NCI-H748 (cell line): ENCODE results near the gene PRDX2.
A peak's percentile ranks its signal among the peaks of the same experiment; 100 is the strongest.

ENCODE experiments used
- DNase-seq: peaks from one replicate; lab custom pipeline; 2025; ENCODE audit not compliant: unreplicated experiment; lab: John Stamatoyannopoulos, UW

Gene PRDX2

DNA sequence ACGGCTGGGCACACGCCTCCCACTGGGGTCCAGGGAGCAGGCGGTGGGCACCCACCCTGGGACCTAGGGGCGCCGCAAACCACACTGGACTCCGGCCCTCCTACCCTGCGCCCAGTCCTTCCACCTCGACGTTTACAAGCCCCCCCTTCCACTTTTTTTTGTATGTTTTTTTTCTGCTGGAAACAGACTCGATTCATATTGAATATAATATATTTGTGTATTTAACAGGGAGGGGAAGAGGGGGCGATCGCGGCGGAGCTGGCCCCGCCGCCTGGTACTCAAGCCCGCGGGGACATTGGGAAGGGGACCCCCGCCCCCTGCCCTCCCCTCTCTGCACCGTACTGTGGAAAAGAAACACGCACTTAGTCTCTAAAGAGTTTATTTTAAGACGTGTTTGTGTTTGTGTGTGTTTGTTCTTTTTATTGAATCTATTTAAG, 8.7 kb downstream of the PRDX2 start:
- DNase-seq, result no peak

DNA sequence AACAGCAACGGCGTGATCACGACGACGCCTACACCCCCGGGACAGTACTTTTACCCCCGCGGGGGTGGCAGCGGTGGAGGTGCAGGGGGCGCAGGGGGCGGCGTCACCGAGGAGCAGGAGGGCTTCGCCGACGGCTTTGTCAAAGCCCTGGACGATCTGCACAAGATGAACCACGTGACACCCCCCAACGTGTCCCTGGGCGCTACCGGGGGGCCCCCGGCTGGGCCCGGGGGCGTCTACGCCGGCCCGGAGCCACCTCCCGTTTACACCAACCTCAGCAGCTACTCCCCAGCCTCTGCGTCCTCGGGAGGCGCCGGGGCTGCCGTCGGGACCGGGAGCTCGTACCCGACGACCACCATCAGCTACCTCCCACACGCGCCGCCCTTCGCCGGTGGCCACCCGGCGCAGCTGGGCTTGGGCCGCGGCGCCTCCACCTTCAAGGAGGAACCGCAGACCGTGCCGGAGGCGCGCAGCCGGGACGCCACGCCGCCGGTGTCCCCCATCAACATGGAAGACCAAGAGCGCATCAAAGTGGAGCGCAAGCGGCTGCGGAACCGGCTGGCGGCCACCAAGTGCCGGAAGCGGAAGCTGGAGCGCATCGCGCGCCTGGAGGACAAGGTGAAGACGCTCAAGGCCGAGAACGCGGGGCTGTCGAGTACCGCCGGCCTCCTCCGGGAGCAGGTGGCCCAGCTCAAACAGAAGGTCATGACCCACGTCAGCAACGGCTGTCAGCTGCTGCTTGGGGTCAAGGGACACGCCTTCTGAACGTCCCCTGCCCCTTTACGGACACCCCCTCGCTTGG, 9.3 kb downstream of the PRDX2 start:
- DNase-seq, result peak; percentile 84

DNA sequence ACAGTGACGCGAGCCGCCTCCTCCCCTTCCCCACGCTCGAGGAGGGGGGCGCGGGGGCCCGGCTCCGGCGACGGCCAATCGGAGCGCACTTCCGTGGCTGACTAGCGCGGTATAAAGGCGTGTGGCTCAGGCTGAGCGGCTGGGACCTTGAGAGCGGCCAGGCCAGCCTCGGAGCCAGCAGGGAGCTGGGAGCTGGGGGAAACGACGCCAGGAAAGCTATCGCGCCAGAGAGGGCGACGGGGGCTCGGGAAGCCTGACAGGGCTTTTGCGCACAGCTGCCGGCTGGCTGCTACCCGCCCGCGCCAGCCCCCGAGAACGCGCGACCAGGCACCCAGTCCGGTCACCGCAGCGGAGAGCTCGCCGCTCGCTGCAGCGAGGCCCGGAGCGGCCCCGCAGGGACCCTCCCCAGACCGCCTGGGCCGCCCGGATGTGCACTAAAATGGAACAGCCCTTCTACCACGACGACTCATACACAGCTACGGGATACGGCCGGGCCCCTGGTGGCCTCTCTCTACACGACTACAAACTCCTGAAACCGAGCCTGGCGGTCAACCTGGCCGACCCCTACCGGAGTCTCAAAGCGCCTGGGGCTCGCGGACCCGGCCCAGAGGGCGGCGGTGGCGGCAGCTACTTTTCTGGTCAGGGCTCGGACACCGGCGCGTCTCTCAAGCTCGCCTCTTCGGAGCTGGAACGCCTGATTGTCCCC, 10.1 kb downstream of the PRDX2 start, which contains the start of gene JUNB:
TSS of gene JUNB (plus strand) at position 142 of the 706 bp plus-strand sequence. CDS start at position 428, 286 bp downstream.
- DNase-seq, result peak; percentile 92

DNA sequence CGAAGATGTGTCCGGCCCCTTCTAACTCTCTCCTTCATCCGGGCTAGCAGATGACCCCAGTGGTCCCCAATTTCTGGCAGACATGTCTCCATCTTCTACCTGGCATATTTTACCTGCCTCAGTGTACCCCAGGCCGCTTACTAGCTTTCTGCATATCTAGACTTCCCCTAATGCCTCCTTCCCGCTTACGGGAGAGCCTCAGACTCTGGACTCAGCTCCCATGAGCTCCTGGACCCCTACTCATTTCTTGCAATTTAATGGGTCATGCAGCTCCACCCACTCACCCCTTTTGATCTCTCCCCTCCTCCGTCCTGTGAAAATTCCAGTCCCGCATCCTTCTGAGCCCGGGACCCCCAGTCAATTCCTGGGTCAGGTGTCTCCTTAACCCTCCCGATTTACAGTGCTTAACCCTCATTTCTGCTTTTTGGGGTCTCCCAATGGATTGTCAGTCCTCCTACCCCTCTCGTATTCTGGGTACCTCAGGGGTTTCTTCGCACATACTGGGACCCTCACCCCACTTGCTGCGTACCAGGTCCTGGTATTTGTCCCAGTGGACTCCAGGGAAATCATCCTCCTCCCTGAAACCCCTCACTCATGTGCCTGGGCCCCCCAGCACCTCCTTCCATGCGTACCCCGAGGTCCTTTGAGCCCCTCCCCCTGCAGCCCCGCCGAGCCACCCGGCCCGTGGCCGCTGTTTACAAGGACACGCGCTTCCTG, 10.8 kb downstream of the PRDX2 start:
- no peak for DNase-seq

DNA sequence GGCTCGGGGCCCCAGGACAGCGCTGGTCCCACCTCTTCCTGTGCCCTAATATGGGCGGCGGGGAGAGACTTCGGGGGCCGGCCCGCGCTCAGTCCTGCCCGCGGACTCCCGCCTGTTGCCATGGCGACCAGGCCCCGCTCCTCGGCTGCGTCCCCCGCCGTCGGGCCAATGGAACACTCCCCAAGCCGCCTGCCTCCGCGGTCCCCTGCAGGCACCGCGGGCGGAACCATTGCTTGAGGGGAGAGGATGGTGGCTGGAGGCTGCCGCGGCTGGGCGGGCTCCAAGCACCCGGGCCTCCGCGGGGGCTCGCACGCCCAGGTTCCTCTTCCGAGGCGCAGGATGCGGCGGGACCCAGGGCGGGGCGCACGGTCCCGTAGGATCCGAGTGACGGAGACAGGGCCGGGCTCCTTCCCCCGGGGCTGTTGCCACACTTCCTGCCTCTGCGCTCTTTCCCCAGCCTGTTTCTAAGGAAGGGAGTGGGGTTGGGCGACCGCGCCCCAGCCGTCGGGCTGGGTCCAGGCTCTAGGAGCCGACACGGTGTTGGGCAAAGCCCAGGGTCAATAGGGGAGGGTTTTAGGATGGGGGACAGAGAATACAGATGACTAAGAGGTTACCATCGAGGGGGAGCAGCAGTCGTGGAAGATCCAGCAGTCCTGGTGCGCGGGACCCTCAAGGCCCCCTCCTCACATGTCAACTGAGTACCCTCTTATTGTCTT, 11.5 kb downstream of the PRDX2 start:
- DNase-seq, result peak; percentile 95

DNA sequence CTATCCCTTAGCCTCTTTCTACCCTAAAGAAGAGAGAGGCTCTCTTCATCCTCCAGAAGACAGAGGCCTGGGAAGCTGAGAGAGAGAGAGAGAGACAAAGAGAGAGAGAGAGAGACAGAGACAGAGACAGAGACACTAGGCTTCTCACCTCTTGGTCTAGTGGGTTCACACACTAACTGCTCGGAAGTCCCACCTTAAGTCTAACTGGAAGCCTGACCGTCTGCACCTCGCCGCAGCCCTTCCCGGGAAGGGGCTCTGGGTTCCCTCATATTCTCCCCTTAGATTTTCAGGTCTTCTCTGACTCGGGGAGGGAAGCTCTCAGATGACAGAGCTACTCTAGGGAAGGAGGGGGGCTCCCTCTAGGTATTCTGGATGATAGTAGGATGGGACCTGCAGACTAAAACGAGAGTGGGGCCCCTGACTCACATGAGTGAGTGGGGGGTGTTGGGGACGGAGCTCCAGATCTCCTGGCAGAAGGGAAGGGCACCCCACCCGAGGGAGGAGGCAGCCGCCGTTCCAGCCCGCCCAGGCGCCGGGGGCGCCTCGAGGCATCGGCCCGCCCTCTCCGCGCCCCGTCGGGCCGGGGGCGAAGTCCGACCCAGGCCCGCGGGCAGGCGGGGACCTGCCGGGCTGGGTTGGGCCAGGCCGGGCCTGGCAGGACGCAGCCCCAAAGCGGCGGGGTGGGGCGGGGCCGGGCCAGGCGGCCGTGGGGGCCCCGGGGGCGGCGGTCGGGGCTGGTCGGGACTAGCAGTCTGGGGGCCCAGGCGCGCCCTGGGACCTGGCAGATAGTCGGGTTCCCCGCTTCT, 12.3 kb downstream of the PRDX2 start:
- peak; percentile 42 for DNase-seq

DNA sequence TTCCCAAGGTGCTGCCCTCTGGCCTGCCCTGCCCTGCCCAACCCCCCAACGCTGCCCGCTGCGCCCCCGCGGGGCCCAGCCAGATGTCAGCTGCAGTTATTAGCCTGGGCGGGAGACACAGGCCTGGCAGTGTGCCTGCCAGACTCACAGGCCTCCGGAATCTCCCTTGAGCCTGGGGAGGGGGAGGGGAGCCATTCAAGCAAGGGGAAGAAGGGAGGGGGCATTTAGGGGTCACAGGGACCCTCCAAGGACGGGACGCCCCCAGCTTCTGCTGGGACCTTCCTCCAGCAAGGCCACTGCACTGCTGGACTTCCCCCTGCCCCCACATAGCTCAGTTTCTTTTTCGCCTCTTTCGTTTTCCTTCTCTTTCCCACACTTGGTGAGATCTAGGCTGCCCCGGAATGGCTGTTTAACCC, 12.9 kb downstream of the PRDX2 start:
- peak; percentile 8 for DNase-seq

DNA sequence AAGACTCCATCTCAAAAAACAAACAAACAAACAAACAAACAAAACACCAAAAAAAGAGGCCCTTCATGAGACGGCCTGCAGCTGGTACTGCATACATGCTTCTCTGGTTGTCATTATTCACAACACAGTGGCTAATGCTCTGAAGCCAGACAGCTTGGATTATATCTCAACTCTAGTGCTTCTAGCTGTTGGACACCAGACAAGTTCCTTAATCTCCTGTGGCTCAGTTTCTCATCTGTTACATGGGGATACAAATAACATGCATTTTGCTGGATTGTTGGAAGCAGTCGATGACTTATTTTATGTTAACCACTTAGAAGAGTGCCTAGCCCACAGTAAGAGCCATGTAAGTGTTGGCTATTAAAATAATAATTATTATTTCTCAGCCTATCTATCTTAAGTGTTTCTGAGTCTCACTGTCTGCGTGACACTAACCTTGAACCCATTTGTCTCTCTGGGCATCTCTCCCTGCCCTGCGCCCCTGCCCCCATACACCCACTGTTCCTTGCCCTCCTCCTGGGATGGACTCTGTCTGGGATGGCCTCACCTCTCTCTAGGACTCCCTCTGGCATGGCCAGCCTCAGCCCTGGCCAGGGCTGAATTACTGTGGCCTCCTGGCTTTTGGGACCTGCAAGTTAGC, 13.4 kb downstream of the PRDX2 start:
- DNase-seq, result no peak

DNA sequence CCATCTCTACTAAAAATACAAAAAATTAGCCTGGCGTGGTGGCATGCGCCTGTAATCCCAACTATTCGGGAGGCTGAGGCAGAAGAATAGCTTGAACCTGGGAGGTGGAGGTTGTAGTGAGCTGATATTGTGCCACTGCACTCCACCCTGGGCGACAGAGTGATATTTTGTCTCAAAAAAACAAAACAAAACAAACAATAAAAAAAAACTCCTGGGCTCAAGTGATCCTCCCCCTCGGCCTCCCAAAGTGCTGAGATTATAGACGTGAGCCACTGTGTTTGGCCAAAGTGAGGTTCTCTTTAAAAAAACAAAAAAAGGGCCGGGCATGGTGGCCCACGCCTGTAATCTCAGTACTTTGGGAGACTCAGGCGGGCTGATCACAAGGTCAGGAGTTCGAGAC, 14.1 kb downstream of the PRDX2 start:
- DNase-seq, result no peak

DNA sequence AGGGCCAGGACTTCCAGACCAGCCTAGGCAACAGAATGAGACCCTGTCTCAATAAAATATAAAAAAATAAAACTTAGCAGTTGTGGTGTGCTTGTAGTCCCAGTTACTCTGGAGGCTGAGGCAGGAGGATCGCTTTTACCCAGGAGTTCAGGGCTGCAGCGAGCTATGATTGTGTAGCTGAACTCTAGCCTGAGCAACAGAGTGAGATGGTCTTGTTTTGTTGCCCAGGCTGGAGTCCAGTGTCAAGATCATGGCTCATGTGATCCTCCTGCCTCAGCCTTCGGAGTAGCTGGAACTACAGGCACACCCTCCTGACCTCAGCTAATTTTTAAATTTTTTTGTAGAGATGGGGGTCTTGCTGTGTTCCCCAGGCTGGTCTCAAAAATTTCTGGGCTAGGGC, 14.6 kb downstream of the PRDX2 start:
- no peak for DNase-seq

DNA sequence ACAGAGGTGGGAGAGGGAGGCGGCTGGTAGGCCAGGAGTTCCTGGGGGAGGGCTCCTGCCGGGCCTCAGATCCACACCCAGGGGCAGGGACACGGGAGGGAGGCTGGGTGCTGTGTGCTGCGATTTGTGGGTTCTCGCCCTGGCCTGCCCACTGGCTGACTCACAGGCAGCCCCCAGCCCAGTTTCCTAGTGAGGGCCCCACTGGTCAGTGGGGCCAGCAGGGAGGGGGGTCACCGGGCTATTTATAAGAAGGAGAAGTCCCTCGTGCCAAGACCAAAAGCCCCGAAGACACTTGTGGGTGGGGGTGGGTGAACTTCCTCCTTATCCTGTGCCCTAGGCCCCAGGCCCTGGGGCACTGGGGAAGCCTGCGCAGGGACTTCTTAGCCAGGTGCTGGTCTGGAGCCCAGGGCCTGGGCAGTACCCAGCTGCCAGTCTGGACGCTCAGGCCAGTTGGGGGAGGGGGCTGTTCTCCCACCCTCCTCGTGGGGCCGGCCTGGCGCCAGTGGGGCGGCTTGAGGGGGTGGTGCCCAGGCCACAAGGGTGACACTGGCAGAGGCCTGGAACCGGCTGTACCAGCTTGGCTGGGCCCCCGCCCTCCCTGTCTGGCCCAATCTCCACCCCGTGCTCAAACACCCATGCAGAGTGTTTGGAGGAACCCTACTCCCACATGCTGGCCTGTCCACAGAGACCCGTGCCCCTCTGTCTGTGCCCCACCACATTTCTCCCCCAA, 15.3 kb downstream of the PRDX2 start:
- no peak for DNase-seq

DNA sequence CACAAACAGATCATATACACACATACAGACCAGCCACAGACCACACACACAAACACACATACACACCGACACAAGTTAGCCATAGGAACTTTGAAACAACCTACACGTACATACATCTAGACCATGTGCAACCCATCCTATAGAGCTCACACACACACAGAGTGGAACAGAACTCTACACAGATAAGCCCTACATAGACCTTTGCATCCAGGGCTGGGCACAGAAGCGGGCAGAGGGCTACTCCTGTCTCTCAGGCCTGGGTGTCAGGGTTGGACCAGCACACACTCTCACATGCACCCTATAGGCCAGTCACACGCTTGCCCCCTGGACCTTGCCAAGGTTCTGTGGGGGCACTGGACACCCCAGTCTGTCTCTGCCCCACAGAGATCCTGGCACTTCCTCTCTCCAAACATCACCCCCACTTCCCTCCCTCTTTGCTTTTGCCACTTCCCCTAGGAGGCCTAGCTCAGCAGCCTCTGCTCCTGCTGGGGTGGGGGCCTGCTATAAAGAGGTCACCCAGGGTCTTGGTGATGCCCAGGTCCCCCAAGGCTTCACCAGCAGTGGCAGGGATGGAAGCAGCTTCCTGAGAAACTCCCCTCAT, 16.1 kb downstream of the PRDX2 start:
- DNase-seq, result no peak

DNA sequence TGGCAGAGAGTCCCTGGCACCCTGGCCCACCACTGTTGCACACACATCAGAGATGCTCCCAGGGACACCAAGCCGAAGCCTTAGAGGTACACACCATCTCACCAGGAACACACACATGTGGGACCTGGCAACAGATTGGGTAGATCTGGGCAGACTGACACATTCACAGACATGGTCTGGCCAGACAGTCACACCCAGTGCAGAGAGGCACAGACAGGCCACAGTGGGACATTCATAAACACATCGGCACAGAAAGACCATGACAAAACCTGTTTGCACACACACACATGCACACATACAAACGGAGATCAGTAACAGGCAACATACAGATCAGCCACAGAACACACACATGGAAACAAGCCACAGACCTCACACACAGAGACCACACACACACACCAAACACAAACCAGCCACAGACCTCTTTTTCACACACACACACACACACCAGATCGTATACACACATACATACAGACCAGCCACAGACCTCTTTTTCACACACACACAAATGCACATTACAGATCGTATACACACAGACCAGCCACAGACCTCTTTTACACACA, 16.6 kb downstream of the PRDX2 start:
- DNase-seq, result no peak

DNA sequence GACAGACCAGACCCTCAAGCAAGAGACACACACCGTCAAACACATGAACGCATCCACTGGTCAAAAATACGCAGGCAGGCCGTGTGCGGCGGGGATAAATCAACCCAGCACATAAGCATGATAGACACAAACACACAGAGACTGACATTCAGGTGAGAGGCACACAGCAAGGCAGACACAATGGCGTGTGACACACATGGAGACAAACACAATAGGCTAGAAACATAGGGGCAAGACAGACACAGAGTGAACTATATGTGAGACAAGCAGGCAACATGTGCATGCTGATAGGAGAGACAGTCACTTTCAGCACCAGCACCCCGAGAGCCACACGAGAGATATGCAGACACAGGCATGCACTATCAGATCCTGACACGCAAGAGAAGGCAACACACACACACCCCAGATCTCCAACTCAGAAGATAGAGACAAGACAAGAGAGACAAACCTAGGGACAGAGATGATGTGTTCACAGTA, 17.2 kb downstream of the PRDX2 start:
- peak; percentile 3 for DNase-seq

DNA sequence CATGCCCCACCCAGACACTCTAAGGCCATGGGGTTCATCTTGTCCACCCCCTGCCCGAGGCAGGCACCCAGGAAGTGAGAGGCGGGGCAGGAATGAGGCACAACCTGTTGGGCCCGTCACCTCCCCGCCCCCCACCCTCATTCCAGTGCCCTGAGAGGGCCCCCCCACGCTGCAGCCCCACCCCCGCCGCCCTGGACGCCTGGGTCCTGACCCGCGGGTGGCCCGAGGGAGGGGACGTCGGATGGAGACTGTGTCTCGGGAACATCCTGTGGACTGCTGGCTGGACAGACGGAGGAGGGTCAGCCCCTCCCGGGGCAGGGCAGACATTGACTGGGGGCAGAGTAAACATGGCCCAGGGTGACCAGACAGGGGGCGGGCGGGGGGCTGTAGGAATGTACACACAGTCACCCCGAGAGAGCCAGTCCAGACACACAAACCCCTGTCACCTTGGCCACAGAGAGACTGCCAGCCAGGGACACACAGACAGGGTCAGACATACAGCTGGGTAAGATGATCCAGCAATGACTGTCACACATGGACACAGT, 17.7 kb downstream of the PRDX2 start:
- DNase-seq, result no peak

DNA sequence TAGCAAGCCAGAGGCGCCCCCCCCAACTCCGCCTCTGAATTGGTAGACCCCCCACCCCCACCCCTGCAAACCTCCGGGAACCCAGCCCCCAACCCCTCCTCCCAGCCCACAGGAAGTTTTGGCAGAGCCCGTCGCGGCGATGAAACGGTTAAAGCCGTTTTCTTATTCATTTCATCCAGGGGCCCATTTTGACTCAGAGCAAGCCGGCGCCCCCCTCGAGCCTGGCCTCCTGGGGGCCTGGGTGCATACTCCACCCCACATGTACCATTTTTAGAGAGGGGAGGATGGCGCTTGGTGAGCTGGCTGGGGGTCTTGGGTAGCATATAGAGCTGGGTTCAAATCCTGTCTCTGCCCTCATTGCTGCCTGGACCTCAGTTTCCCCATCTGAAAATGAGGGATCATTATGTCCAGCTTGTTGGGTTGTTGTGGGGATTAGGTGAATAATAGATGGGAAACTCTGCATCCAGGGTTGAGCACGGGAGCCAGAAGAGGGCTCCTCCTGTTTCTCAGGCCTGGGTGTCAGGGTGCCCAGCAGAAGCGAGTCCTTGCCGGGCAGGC, 18.2 kb downstream of the PRDX2 start:
- DNase-seq, result no peak

DNA sequence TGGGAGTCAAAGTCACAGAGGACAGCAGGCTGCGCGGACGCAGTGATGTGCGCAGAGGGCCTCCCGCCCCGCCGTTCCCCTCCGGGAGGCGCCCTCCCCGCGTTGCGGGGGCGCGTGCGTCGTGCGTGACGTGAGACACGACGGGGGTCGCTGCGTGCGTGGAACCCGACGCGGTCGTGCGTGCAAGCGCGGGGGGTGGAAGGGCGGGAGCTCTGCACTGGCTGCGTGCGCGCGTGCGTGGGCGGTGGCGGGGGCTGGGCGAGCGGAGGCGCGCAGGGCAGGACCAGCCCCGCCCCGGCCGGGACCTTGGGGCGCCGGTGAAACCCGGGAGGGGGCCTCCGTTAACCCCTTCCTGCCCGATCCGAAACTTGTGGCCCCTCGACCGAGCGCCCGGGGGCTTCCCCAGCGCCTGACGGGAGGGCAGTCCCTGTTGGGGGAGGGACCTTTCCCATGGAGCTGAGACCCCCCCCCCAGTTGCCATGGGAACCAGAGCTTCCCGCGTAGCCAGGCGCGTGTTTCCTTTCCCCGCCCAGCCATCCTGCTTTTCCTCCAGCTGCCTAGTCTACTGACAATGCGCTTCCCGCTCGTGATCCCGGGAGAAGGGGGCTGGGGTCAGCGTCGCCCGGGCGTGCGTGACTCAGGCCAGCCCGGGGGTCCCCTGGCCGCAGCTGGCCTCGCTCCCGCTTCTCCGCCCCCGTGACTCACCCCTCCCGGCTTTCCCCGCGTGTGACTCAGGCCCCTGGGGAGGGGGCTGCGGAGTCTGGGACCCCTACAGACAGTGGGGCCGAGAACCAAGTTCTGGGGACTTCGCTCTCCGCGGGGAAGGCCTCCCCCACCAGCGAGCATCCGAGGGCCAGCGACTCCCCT, 18.9 kb downstream of the PRDX2 start:
- peak; percentile 78 for DNase-seq
